Measurements from ENCODE around the gene LHX3. TPM values are rescaled to one million over a fixed set of nuclear protein-coding genes. Genes with fewer than 3 reads are reported as not detected.

LHX3 gene
- total and polyA plus RNA-seq, 2 of the 4 experiments (the other 2 are of a cell fraction): not detected

- in situ Hi-C loops (cut with MboI; ENCODE audit: low sequenced_read_pairs) (no loop called here), intact Hi-C loops (cut with micrococcal nuclease) (no loop called here)
- CTCF ChIA-PET: no interaction called here
Observed at GRCh38 chr9:136182420-136182787, 22.5 kb downstream of the LHX3 start.

More at GRCh38 chr9:136182420-136182787, 22.5 kb downstream of the LHX3 start:
- DNase-seq: no peak
- TF ChIP-seq MXI1 (IDR thresholded peaks at IDR 0.05; ENCODE audit: borderline replicate concordance, low read depth, low read length) (no peak), MAZ (IDR thresholded peaks at IDR 0.05; ENCODE audit: borderline replicate concordance, low read depth, low read length) (no peak), RFX5 (IDR thresholded peaks at IDR 0.05; ENCODE audit: low read depth, low read length) (no peak), CTCF (conservative IDR thresholded peaks at IDR 0.05; ENCODE audit: low read depth, low read length) (no peak), FOS (IDR thresholded peaks at IDR 0.05; ENCODE audit: low read depth, low read length) (no peak), NFE2L2 (IDR thresholded peaks at IDR 0.05; ENCODE audit: low read depth, low read length) (no peak), BHLHE40 (IDR thresholded peaks at IDR 0.05; ENCODE audit: low read depth, low read length) (no peak), CHD1 (IDR thresholded peaks at IDR 0.05; ENCODE audit: low read depth, low read length) (no peak), RCOR1 (IDR thresholded peaks at IDR 0.05; ENCODE audit: insufficient replicate concordance, low read length) (no peak), SMC3 (IDR thresholded peaks at IDR 0.05; ENCODE audit: low read depth, low read length) (no peak), MAFK (IDR thresholded peaks at IDR 0.05; ENCODE audit: low read depth, low read length) (no peak), CEBPB (IDR thresholded peaks at IDR 0.05; ENCODE audit: low read depth, low read length) (no peak), ELK1 (IDR thresholded peaks at IDR 0.05; ENCODE audit: borderline replicate concordance, low read depth, low read length) (no peak), POLR2A (IDR thresholded peaks at IDR 0.05; ENCODE audit: low read depth, low read length) (no peak), RAD21 (IDR thresholded peaks at IDR 0.05; ENCODE audit: low read length) (no peak)
- TF ChIP-seq, protein P1, sequence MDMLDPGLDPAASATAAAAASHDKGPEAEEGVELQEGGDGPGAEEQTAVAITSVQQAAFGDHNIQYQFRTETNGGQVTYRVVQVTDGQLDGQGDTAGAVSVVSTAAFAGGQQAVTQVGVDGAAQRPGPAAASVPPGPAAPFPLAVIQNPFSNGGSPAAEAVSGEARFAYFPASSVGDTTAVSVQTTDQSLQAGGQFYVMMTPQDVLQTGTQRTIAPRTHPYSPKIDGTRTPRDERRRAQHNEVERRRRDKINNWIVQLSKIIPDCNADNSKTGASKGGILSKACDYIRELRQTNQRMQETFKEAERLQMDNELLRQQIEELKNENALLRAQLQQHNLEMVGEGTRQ (IDR thresholded peaks at IDR 0.05; ENCODE audit: low read depth, low read length): no peak
- Histone ChIP-seq H2AK9ac (replicated peaks; ENCODE audit: low read depth, low read length, poor library complexity) (no peak overlapping the region), H4K5ac (ENCODE audit: low read depth, low read length) (no peak overlapping the region), H3K9me1 (ENCODE audit: insufficient read depth, low read length) (no peaks in the 10 kb centered on the region), H3K14ac (replicated peaks; ENCODE audit: low read depth, low read length) (no peak overlapping the region), H3K79me1 (ENCODE audit: low read depth in 1 of 2, low read length in 2 of 2) (no peaks in the 10 kb centered on the region), H3K4ac (ENCODE audit: low read depth, low read length) (no peak overlapping the region), H2AFZ (replicated peaks; ENCODE audit: low read length, poor library complexity) (no peak overlapping the region), H3K56ac (ENCODE audit: extremely low read depth, insufficient read depth, low read length) (no peak overlapping the region), H3K9me3 (ENCODE audit: control insufficient read depth, insufficient read depth, low read length) (no peaks in the 10 kb centered on the region), H3K9ac (ENCODE audit: low read depth, low read length) (no peak overlapping the region), H3K4me3 (ENCODE audit: insufficient read depth, low read depth, low read length) (no peak overlapping the region), H4K20me1 (ENCODE audit: insufficient read depth, low read length) (no peaks in the 10 kb centered on the region), H2BK120ac (ENCODE audit: low read depth, low read length) (no peak overlapping the region), H3K4me2 (ENCODE audit: low read depth, low read length) (no peak overlapping the region), H3K36me3 (ENCODE audit: control insufficient read depth, insufficient read depth, low read length) (no peaks in the 10 kb centered on the region), H3K18ac (ENCODE audit: low read depth, low read length) (no peak overlapping the region), H2BK15ac (ENCODE audit: low read depth, low read length) (no peak overlapping the region), H3K27ac (ENCODE audit: insufficient read depth, low read length) (no peak overlapping the region), H2AK5ac (ENCODE audit: low read depth, low read length) (no peak overlapping the region), H3K4me1 (ENCODE audit: control insufficient read depth, insufficient read depth, low read length) (no peaks in the 10 kb centered on the region), H3K27me3 (ENCODE audit: control insufficient read depth, insufficient read depth, low read length) (peaks cover 62% of the 10 kb centered on the region), H2BK5ac (ENCODE audit: low read depth, low read length, poor library complexity, severe bottlenecking) (no peak overlapping the region), H3K23ac (ENCODE audit: low read depth, low read length) (no peak overlapping the region), H4K8ac (ENCODE audit: low read depth in 2 of 2, low read length in 2 of 2) (no peak overlapping the region), H4K91ac (ENCODE audit: insufficient read depth, low read depth, low read length) (no peak overlapping the region), H2BK20ac (ENCODE audit: low read depth, low read length) (no peak overlapping the region)
- BruUV-seq (replicated peaks): no TSS peak
- WGBS, 2 experiments (ENCODE audit: extremely low coverage in 2 of 2, insufficient read length in 1 of 2): 40% methylated on average over 2 of the region's 14 CpGs; no CpG with 5 or more reads in 1 of the 2 experiments
- dilution Hi-C loops (cut with HindIII; ENCODE audit: low sequenced_read_pairs, unreplicated experiment): no loop called here
- ATAC-seq (ENCODE audit: low read depth): no peak
- POLR2A ChIA-PET (ENCODE audit: unreplicated experiment): no interaction called here

All from IMR-90 (cell line).